IMR-90 (cell line): ENCODE results near the gene SETD2. TPM values are rescaled to one million over a fixed set of nuclear protein-coding genes. Genes with fewer than 3 reads are reported as not detected.

Experiments
- ATAC-seq: fragments of 200-7000 bp; cut with Tn5 transposase; 2 replicates; pipeline ENCODE4 v1.9.1; 2020; ENCODE audit warnings: low read depth, mild to moderate bottlenecking, moderate library complexity
- BruUV-seq: library from RNA; stranded (reverse); fragments of 400-500 nt; replicated peaks from 2 replicates; lab custom pipeline; 2021; lab: Mats Ljungman, UMichigan
- CTCF ChIA-PET: fragments of 300-600 bp; formaldehyde crosslinking; extraction: SDS; loops from one replicate; lab custom pipeline; 2021; ENCODE audit warnings: antibody characterized with exemption; lab: Yijun Ruan, JAX
- POLR2A ChIA-PET: fragments of 300-600 bp; sonication (Branson Sonifier 250); formaldehyde crosslinking; loops from one replicate; lab custom pipeline; 2022; ENCODE audit warnings: antibody characterized with exemption; ENCODE audit not compliant: unreplicated experiment; lab: Charles Lee
- DNase-seq: peaks from one replicate; pipeline ENCODE4 v3.0.0; 2013
- H2AFZ ChIP-seq: replicated peaks from 2 replicates; pipeline ENCODE3; 2013; ENCODE audit warnings: low read length, mild to moderate bottlenecking; ENCODE audit not compliant: poor library complexity
- H2AK5ac ChIP-seq: 2 replicates; pipeline ENCODE4 v1.6.1; 2013; ENCODE audit warnings: low read depth, low read length, inconsistent platforms
- H2AK9ac ChIP-seq: replicated peaks from 2 replicates; pipeline ENCODE3; 2013; ENCODE audit warnings: mild to moderate bottlenecking, low read depth, low read length, moderate library complexity; ENCODE audit not compliant: poor library complexity
- H2BK120ac ChIP-seq: 2 replicates; pipeline ENCODE4 v1.6.1; 2013; ENCODE audit warnings: low read depth, low read length, inconsistent platforms
- H2BK15ac ChIP-seq: 3 replicates; pipeline ENCODE4 v1.6.1; 2013; ENCODE audit warnings: low read depth, low read length, inconsistent platforms
- H2BK20ac ChIP-seq: 2 replicates; pipeline ENCODE4 v1.6.1; 2013; ENCODE audit warnings: low read depth, mild to moderate bottlenecking, inconsistent platforms, low read length, moderate library complexity
- H2BK5ac ChIP-seq: 2 replicates; pipeline ENCODE4 v1.6.1; 2013; ENCODE audit warnings: mild to moderate bottlenecking, low read depth, low read length, inconsistent platforms; ENCODE audit not compliant: poor library complexity, severe bottlenecking
- H3K14ac ChIP-seq: replicated peaks from 2 replicates; pipeline ENCODE4 v1.6.1; 2013; ENCODE audit warnings: low read depth, low read length, inconsistent platforms
- H3K18ac ChIP-seq: 2 replicates; pipeline ENCODE4 v1.6.1; 2013; ENCODE audit warnings: low read depth, low read length, control low read depth
- H3K23ac ChIP-seq: 2 replicates; pipeline ENCODE4 v1.6.1; 2013; ENCODE audit warnings: low read depth, low read length, inconsistent platforms
- H3K27ac ChIP-seq: 2 replicates; pipeline ENCODE4 v1.5.1; 2013; ENCODE audit warnings: mild to moderate bottlenecking, control low read depth, low read length; ENCODE audit not compliant: insufficient read depth
- H3K27me3 ChIP-seq: 2 replicates; pipeline ENCODE4 v1.6.1; 2013; ENCODE audit warnings: low read length; ENCODE audit not compliant: control insufficient read depth, insufficient read depth
- H3K36me3 ChIP-seq: 2 replicates; pipeline ENCODE4 v1.6.1; 2013; ENCODE audit warnings: low read length, mixed read lengths; ENCODE audit not compliant: control insufficient read depth, insufficient read depth
- H3K4ac ChIP-seq: 2 replicates; pipeline ENCODE4 v1.6.1; 2013; ENCODE audit warnings: low read depth, low read length, inconsistent platforms
- H3K4me1 ChIP-seq: 2 replicates; pipeline ENCODE4 v1.6.1; 2013; ENCODE audit warnings: low read length, mixed read lengths; ENCODE audit not compliant: control insufficient read depth, insufficient read depth
- H3K4me2 ChIP-seq: 2 replicates; pipeline ENCODE4 v1.6.1; 2013; ENCODE audit warnings: low read depth, mild to moderate bottlenecking, control low read depth, low read length, moderate library complexity
- H3K4me3 ChIP-seq: 2 replicates; pipeline ENCODE4 v1.5.1; 2013; ENCODE audit warnings: low read depth, mild to moderate bottlenecking, control low read depth, low read length, moderate library complexity; ENCODE audit not compliant: insufficient read depth
- H3K56ac ChIP-seq: 2 replicates; pipeline ENCODE4 v1.6.1; 2013; ENCODE audit warnings: low read length, inconsistent platforms; ENCODE audit not compliant: insufficient read depth; ENCODE audit errors: extremely low read depth
- H3K79me1 ChIP-seq, 2 experiments: 2 replicates each; pipeline ENCODE4 v1.6.1; 2013; ENCODE audit warnings: low read length in 2 of 2, inconsistent platforms in 1 of 2, low read depth in 1 of 2
- H3K9ac ChIP-seq: 2 replicates; pipeline ENCODE4 v1.6.1; 2013; ENCODE audit warnings: low read depth, low read length, control low read depth
- H3K9me1 ChIP-seq: 2 replicates; pipeline ENCODE4 v1.6.1; 2013; ENCODE audit warnings: low read length, inconsistent platforms; ENCODE audit not compliant: insufficient read depth
- H3K9me3 ChIP-seq: 2 replicates; pipeline ENCODE4 v1.6.1; 2013; ENCODE audit warnings: low read length; ENCODE audit not compliant: control insufficient read depth, insufficient read depth
- H4K20me1 ChIP-seq: 2 replicates; pipeline ENCODE4 v1.6.1; 2013; ENCODE audit warnings: low read length, inconsistent platforms; ENCODE audit not compliant: insufficient read depth
- H4K5ac ChIP-seq: 2 replicates; pipeline ENCODE4 v1.6.1; 2013; ENCODE audit warnings: mild to moderate bottlenecking, low read depth, low read length, control low read depth
- H4K8ac ChIP-seq, 2 experiments: 2 replicates each; pipeline ENCODE4 v1.6.1; 2013; ENCODE audit warnings: low read depth in 2 of 2, low read length in 2 of 2, control low read depth in 1 of 2, inconsistent platforms in 1 of 2
- H4K91ac ChIP-seq: 2 replicates; pipeline ENCODE4 v1.6.1; 2013; ENCODE audit warnings: low read depth, low read length, inconsistent platforms; ENCODE audit not compliant: insufficient read depth
- CHD1 ChIP-seq: IDR thresholded peaks from 2 replicates; pipeline ENCODE4 v1.6.1; 2012; ENCODE audit warnings: low read depth, low read length, improper control_type of control experiment
- MXI1 ChIP-seq: IDR thresholded peaks from 2 replicates; pipeline ENCODE4 v1.6.1; 2012; ENCODE audit warnings: low read depth, mild to moderate bottlenecking, low read length, moderate library complexity, borderline replicate concordance
- WGBS, 2 experiments: methylation state at CpG; one replicate each; pipeline versions ENCODE4 v1.1.5 to v1.1.7; 2013; ENCODE audit warnings: missing lambda C conversion rate in 2 of 2; ENCODE audit not compliant: insufficient read length in 1 of 2; ENCODE audit errors: extremely low coverage in 2 of 2; 5-methylcytosine and 5-hydroxymethylcytosine counted together
- dilution Hi-C: fragments of 300-500 bp; cut with HindIII; formaldehyde crosslinking; loops from one replicate; pipeline ENCODE4 v1.14.3; 2018; ENCODE audit warnings: low sequenced_read_pairs; ENCODE audit not compliant: unreplicated experiment
- in situ Hi-C: fragments of 300-500 bp; cut with MboI; formaldehyde crosslinking; loops from 3 replicates; pipeline ENCODE4 v1.14.3; 2019; ENCODE audit warnings: low sequenced_read_pairs, inconsistent platforms, mixed read lengths
- intact Hi-C: fragments of 100-400 bp; cut with micrococcal nuclease; formaldehyde crosslinking; loops from 2 replicates; pipeline ENCODE4 v1.10.0; 2022
- polyA plus RNA-seq, 3 experiments: library from polyadenylated mRNA; depleted of rRNA; stranded (reverse); fragments of >200 nt; gene quantifications; 2 replicates each; pipeline ENCODE4 v1.2.3, GENCODE V29; 2012; ENCODE audit warnings: low replicate concordance in 1 of 3
- total RNA-seq: library from RNA; depleted of rRNA; stranded (reverse); fragments of >200 nt; gene quantifications from 2 replicates; pipeline ENCODE4 v1.2.3, GENCODE V29; 2012

The SETD2 gene
- total and polyA plus RNA-seq, 2 of the 4 experiments (the other 2 are of a cell fraction) = 18.3 to 20.1 TPM

GRCh38 chr3:47035645-47036044 lies 128.3 kb downstream of the SETD2 start:
- Histone ChIP-seq H4K20me1 (peaks cover 30% of the 10 kb centered on the region), H3K4me2 (no peak overlapping the region), H3K56ac (no peak overlapping the region), H2BK5ac (no peak overlapping the region), H3K4ac (no peak overlapping the region), H2AFZ (no peak overlapping the region), H3K27ac (no peak overlapping the region), H3K9ac (no peak overlapping the region), H2BK20ac (no peak overlapping the region), H3K18ac (no peak overlapping the region), H3K4me3 (no peak overlapping the region), H3K9me1 (peaks cover 8% of the 10 kb centered on the region), H3K79me1 (peaks cover 20 to 42% of the 10 kb centered on the region in 2 experiments), H4K5ac (no peak overlapping the region), H3K23ac (no peak overlapping the region), H3K36me3 (peaks cover 31% of the 10 kb centered on the region), H2AK5ac (no peak overlapping the region), H3K9me3 (no peaks in the 10 kb centered on the region), H4K8ac (no peak overlapping the region), H2BK15ac (no peak overlapping the region), H2AK9ac (no peak overlapping the region), H3K4me1 (peaks cover 8% of the 10 kb centered on the region), H3K14ac (no peak overlapping the region), H4K91ac (no peak overlapping the region), H2BK120ac (no peak overlapping the region), H3K27me3 (no peaks in the 10 kb centered on the region)
- intact Hi-C loops = loop anchor here (1.0 to 5.0 kb wide), 3 partner anchors 42 to 282 kb away; no protein-coding TSS in a partner anchor
- ATAC-seq = peak; percentile 90
- TF ChIP-seq CHD1 (no peak), MXI1 (0 out of 2 replicates have a peak, but pooled peaks have one; percentile 19)
- ChIA-PET POLR2A (interaction anchor here (0.5 kb wide), 1 partner anchor 129 kb away, joined by 5 read pairs; the partner anchor contains the start of gene SETD2), CTCF (interaction anchor here (0.6 to 0.9 kb wide), 2 partner anchors 13 to 171 kb away, joined by 3 to 5 read pairs; no protein-coding TSS in a partner anchor)
- BruUV-seq = no TSS peak
- in situ Hi-C loops = no loop called here
- dilution Hi-C loops = no loop called here
- no CpG with 5 or more reads among the region's 2 CpGs for WGBS, 2 experiments
- DNase-seq = peak; percentile 63
